HFF-Myc (cell line): ENCODE measurements around the gene CYBA.
A peak's percentile ranks its signal among the peaks of the same experiment; 100 is the strongest.
"Not testable (repeated sequence)": the region's sequence is repeated elsewhere in the genome, so short reads cannot be mapped to it uniquely, and the experiment has no call there.

Experiments used
- DNase-seq: peaks from one replicate; pipeline ENCODE4 v3.0.0-alpha.2; 2011; ENCODE audit warnings: low read depth; ENCODE audit errors: extremely low read depth
- H3K4me3 ChIP-seq: replicated peaks from 2 replicates; pipeline ENCODE4 v1.5.1; 2011; ENCODE audit warnings: low read depth, mild to moderate bottlenecking, control low read depth, low read length
- CTCF ChIP-seq: IDR thresholded peaks from 2 replicates; pipeline ENCODE4 v1.5.1; 2012; ENCODE audit warnings: mild to moderate bottlenecking, low read depth, low read length, control low read depth; ENCODE audit errors: missing control alignments

CYBA gene

GRCh38 chr16:88613293-88613692 is 37.6 kb downstream of the CYBA start:
- no peak for TF ChIP-seq CTCF
- DNase-seq = no peak
- no peak overlapping the region for H3K4me3 ChIP-seq

- no peak for TF ChIP-seq CTCF
- H3K4me3 ChIP-seq = no peak overlapping the region
- DNase-seq = no peak
Measured at GRCh38 chr16:88610909-88611812, 39.7 kb downstream of the CYBA start.

GRCh38 chr16:88610080-88610479 is 40.8 kb downstream of the CYBA start:
- DNase-seq = no peak
- peak; percentile 6 for TF ChIP-seq CTCF
- H3K4me3 ChIP-seq = no peak overlapping the region

- H3K4me3 ChIP-seq, DNase-seq: not testable (repeated sequence)
Measured at GRCh38 chr16:88609426-88609825, 41.4 kb downstream of the CYBA start.

GRCh38 chr16:88608076-88608475 is 42.8 kb downstream of the CYBA start:
- no peak for TF ChIP-seq CTCF
- no peak overlapping the region for H3K4me3 ChIP-seq
- no peak for DNase-seq

GRCh38 chr16:88606148-88606757 is 44.6 kb downstream of the CYBA start:
- no peak for DNase-seq
- H3K4me3 ChIP-seq = no peak overlapping the region
- no peak for TF ChIP-seq CTCF
